Stimulated activated CD4-positive, alpha-beta T cell treated with anti-CD3 and anti-CD28 coated beads, TNF-alpha, amount 100 ng/mL, for 48 hours (primary cell): ENCODE results near the gene ATP2B2.

ENCODE experiments used
- DNase-seq, 3 donors: peaks; one replicate each; pipeline ENCODE4 v3.0.0-alpha.2; 2020; ENCODE audit warnings: low read depth in 3 of 3

ATP2B2 gene

DNA sequence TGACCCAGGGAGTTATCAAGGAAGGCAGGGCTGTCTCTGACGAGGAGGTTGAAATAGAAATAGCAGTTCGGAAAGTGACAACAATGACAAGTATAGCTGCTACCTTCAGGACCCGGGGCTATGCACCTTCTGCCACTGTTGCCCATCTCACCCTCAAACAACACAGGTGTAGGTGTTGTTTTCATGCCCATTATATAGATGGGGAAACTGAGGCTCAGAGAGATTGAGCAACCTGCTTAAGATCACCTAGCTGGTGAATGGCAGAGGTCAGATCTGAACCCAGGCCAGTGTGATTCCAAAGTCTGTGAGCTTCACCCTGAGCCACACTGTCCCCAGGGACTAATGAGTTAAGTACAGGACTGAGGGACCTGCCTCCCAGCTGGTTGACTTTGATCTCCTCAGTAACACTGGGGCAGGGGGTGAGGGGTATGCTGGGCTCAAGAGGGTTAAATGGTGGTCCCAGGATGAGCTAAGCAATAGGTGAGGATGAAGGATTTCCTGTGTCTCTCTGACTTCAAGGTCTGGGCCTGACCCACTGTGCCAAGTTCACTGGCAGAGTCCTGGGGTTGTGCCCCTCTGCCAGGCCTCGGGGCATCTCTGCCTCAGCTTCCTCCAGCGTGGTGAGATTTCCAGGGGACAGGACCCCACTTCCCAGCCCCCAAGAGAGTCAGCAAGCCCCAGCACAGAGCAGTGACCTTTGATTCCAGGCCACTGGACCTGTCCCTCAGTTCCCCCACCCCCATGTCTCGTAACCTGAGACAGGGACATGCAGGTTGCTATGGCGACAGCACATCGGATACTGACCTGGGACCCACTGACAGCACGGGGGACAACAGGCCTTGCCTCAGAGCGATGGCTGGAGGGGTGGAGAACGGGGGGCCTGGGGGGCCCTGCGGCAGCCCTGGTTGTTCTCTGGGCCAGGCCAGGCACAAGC is 35.0 kb downstream of the ATP2B2 start:
- no peak for DNase-seq

DNA sequence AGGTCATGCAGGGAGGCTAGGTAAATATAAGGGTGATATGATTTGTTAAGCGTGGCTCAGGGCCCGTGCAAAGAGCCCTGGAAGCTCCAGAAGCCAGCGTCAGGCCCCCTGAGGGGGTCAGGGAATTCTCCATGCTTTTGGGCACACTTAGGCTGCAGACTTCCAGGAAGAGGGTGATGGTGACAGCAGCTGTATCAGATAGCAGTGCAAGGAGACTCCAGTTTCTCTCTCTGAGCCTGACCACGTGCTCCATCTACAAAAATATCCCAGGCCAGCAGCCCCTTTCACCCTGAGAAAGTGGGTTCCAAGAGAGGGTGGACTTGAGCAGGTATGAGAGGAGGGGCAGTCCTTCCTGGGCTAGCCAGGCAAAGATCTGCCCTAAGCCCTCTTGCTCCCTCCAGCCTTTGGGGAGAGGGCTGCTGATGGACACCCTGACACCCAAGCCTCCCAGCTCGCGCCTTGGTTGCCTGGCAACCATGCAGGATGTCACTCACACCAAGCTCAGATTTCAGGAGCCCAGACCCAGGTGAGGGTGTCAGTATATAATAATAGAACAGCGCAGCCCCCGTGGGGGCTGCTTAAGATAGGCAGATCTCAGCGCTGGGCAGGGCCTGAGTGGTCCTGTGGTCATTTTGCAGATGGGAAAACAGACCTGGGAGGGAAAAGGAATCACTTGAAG is 35.8 kb downstream of the ATP2B2 start:
- DNase-seq = no peak

- no peak for DNase-seq
Observed at GRCh38 chr3:10468613-10469354, 36.6 kb downstream of the ATP2B2 start.

GRCh38 chr3:10467904-10468612 is 37.3 kb downstream of the ATP2B2 start:
- no peak for DNase-seq

- no peak for DNase-seq
Observed at GRCh38 chr3:10467204-10467603, 38.2 kb downstream of the ATP2B2 start.

- DNase-seq = no peak
Observed at GRCh38 chr3:10466186-10466585, 39.2 kb downstream of the ATP2B2 start.

DNA sequence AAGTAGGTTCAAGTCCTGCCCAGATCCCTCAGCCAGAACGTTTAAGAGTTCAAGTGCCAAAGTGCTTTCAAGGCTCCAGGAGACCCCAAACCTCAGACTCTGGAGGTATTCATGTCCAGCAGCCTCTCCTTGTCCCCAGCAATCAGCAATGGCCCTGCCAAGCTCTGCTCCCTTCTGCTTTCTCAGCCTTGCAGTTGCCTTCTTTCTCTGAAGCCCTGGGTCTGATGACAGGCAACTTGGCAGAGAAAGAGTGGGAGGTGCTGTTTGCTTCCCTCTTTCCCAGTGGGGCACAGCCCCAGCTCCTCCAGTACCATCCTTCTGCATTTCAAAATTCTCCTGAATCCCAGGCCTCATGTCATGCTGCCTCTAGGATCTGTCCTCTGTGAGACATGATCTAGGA is 40.2 kb downstream of the ATP2B2 start:
- DNase-seq = no peak

DNA sequence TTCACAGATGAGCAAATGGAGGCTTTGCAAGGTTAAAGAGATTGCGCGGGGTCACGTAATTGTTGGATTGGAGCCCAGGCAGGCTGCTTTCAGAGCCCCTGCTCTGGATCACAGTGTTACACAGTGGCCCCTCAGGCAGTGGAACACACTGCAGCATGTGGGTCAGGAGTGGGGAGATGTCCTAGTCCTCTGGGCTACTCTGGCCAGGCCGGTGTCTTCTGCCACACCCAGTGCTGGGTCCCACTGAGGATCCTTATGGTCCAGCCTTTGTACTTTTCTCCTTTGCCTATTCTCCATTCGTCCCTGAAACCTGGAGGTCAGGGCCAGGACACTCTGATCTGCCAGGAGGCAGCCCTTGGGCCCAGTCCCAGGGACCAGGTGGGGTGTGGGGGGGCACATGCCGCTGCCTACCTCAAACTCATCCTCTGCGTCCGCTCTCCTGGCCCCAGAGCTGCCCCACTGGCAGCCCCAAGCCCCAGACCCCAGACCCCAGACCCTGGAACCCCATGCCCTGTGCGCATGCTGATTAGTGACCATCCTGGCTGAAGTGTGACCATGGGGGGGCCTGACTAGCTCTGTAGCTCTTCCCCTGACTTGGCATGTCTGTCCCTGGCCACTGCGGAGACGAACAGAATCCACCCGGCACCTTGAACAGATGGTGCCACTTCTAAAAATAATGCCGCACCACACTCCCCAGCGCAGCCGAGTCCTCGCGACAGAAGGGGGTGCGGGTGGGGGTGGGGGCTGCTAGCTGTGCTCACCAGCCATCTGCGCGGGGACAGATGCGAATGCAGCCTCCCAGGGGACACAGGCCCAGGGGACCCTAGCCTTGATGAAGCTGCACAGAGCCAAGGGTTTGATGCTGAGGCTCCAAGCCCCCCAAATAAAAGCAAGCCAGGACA is 41.6 kb downstream of the ATP2B2 start:
- DNase-seq = no peak

GRCh38 chr3:10462641-10463532 is 42.5 kb downstream of the ATP2B2 start:
- no peak for DNase-seq

DNA sequence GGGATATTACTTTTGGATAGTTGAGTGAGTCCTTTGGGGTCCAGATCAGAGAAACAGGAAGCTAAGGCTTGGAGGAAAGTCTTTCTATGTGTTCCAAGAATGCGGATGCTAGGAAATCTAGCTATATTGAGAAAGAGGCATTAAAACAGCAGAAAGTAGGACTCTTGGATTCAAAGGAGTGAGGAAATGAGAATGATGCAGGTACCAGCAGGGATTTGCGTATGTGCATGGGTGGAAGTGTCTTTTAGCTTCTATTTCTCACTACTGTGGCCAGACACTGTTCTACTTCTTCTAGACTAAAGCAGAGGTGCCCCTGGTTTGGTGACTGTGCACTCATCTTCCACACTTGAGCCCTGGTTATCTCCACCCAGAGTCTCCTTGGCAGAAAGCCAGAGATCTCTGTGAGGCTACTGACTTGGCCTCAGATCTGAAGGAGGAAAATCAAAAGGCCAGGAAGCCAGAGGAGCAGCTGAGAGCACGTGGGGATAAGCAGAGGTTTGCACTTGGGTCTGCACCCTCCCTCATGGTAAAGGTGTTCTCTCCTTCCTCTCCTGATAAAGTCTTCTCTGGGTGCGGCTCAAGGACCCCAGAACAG is 44.3 kb downstream of the ATP2B2 start:
- DNase-seq = no peak

DNA sequence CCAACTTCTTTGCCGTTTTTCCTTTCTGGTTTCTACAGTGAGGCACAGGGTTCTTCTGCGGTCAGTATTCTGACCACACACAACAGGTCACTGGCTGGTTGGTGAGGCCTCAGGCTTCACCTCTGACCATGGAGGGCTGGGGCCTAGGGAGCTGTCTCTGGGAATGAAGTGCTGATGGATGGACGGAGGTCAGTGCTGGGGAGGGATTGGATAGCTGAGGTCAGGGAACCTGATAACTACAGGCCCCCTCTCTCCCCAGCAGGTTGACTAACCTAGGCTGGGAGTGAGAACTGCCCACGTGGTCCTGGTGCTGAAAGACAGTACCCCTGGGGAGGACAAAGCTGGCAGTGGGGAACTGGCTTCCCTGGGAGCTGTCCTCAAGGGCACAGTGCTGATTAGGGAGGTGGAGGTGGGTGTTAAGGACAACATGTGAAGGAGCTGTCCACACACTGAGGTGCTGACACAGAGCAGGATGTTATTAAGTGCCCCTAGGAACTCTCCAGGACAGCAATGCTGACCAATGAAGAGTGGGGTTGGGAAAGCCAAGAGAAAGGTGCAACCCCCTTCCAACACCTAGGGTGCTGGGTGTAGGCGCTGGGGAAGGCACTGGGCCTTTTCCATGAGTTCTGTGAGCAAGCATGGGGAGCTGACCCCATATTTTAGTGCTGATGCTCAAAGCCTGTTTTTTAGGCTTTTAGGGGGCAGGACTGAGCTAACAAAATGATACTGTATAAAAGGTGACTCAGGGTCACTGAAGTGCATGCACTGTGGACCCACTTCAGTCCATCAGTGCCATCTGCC is 45.2 kb downstream of the ATP2B2 start:
- peak; percentile 17 to 50 (median 24) for DNase-seq

- DNase-seq = no peak
Observed at GRCh38 chr3:10457560-10457959, 47.8 kb downstream of the ATP2B2 start.

- no peak for DNase-seq
Observed at GRCh38 chr3:10456981-10457380, 48.4 kb downstream of the ATP2B2 start.

GRCh38 chr3:10455545-10455914 is 49.9 kb downstream of the ATP2B2 start:
- DNase-seq = no peak

- no peak for DNase-seq
Observed at GRCh38 chr3:10454907-10455544, 50.4 kb downstream of the ATP2B2 start.

- no peak for DNase-seq
Observed at GRCh38 chr3:10453431-10454163, 51.8 kb downstream of the ATP2B2 start.
